Activated CD8-positive, alpha-beta T cell treated with anti-CD3 and anti-CD28 coated beads, Interleukin-2, amount 10 ng/mL, durations not matched to agents 7 days and 5 days (primary cell): ENCODE data around the gene RALGPS2. TPM values are rescaled to one million over a fixed set of nuclear protein-coding genes. Genes with fewer than 3 reads are reported as not detected.
"Not testable (repeated sequence)": the region's sequence is repeated elsewhere in the genome, so short reads cannot be mapped to it uniquely, and the experiment has no call there.

ENCODE experiments used
- ATAC-seq: fragments of 150-1000 bp; cut with Tn5 transposase; one replicate; pipeline ENCODE4 v1.10.0; 2021; ENCODE audit warnings: moderate library complexity
- CTCF ChIA-PET: fragments of 350-600 bp; sonication (Branson Sonifier 250); formaldehyde crosslinking; loops from one replicate; lab custom pipeline; 2021; ENCODE audit warnings: antibody characterized with exemption; lab: Charles Lee
- POLR2A ChIA-PET: fragments of 350-600 bp; sonication (Branson Sonifier 250); formaldehyde crosslinking; loops from one replicate; lab custom pipeline; 2021; ENCODE audit warnings: antibody characterized with exemption; lab: Charles Lee
- DNase-seq: peaks from one replicate; pipeline ENCODE4 v3.0.0-alpha.2; 2020
- H3K27ac Mint-ChIP-seq: one replicate; pipeline ENCODE4 v1.8.0; 2021; ENCODE audit warnings: mild to moderate bottlenecking, mixed read lengths
- H3K27me3 Mint-ChIP-seq: one replicate; pipeline ENCODE4 v1.8.0; 2021; ENCODE audit warnings: low read depth, mixed read lengths
- H3K36me3 Mint-ChIP-seq: one replicate; pipeline ENCODE4 v1.8.0; 2021; ENCODE audit warnings: low read depth, mixed read lengths
- H3K4me1 Mint-ChIP-seq: one replicate; pipeline ENCODE4 v1.8.0; 2021; ENCODE audit warnings: low read depth, mixed read lengths
- H3K4me3 Mint-ChIP-seq: one replicate; pipeline ENCODE4 v1.8.0; 2021; ENCODE audit warnings: mild to moderate bottlenecking, mixed read lengths
- H3K9me3 Mint-ChIP-seq: one replicate; pipeline ENCODE4 v1.8.0; 2022; ENCODE audit warnings: mixed read lengths; ENCODE audit not compliant: insufficient read depth
- total RNA-seq, 2 experiments: library from RNA; stranded (reverse); gene quantifications; one replicate each; pipeline ENCODE4 v1.2.3, GENCODE V29; 2021

RALGPS2 gene
- total RNA-seq, 2 experiments from 2014 or later = 4.0 to 5.1 TPM

DNA sequence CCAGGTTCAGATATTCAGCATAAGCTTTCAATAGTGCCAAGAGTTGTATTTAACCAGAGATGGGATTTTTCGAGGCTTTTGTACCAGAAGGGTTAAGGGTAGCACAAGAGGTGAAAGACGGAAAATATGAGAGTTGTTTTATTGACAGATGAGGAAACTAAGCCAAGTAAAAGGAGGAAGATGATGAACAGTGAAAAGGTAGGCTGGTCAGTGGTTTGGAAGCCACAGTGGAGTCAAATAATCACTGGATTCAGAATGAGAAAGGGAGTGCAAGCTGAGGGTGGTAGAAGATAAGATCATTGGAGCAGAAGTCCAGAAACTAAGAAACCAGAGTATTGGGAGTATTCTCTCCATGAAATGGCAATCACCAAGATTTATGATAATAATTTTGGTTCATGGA is 100.1 kb downstream of the RALGPS2 start:
- ATAC-seq (no peak), DNase-seq (no peak)
- no peak overlapping the region for H3K4me3 Mint-ChIP-seq
- H3K4me1 Mint-ChIP-seq = no peaks in the 10 kb centered on the region
- H3K36me3 Mint-ChIP-seq = peaks cover 2% of the 10 kb centered on the region
- H3K27ac Mint-ChIP-seq = no peak overlapping the region
- H3K27me3 Mint-ChIP-seq = no peaks in the 10 kb centered on the region
- POLR2A ChIA-PET = no interaction called here
- no peaks in the 10 kb centered on the region for H3K9me3 Mint-ChIP-seq
- CTCF ChIA-PET = no interaction called here

- Mint-ChIP-seq H3K4me1 (no peaks in the 10 kb centered on the region), H3K4me3 (no peak overlapping the region), H3K27me3 (no peaks in the 10 kb centered on the region), H3K9me3 (no peaks in the 10 kb centered on the region), H3K36me3 (no peaks in the 10 kb centered on the region), H3K27ac (no peak overlapping the region)
- no peak for ATAC-seq
- ChIA-PET POLR2A (no interaction called here), CTCF (interaction anchor here (0.8 kb wide), 1 partner anchor 158 kb away, joined by 3 read pairs; no protein-coding TSS in a partner anchor)
- no peak for DNase-seq
Measured at GRCh38 chr1:178844436-178844835, 119.4 kb downstream of the RALGPS2 start.

DNA sequence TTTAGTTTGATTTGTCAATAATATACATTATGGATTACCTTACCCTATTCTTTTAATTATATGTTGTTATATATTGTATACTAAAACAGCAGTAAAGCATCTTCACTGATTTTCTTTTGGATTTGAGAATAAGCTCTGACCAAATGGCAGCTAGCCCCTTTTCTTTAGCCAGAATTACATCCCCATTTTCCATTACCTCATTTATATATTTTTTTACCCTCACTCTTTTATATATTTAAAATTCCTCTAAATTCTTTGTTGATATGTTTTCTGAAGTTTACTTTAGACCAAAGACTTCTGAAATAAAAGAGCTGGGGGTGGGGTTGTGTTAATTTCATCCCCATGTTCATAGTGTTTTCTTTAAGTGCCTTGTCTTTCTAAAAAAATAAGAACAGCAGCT is 121.3 kb downstream of the RALGPS2 start:
- POLR2A ChIA-PET = no interaction called here
- ATAC-seq (no peak), DNase-seq (no peak)
- H3K4me3 Mint-ChIP-seq = no peak overlapping the region
- no peaks in the 10 kb centered on the region for H3K27me3 Mint-ChIP-seq
- no peaks in the 10 kb centered on the region for H3K36me3 Mint-ChIP-seq
- H3K27ac Mint-ChIP-seq = no peak overlapping the region
- CTCF ChIA-PET = no interaction called here
- no peaks in the 10 kb centered on the region for H3K4me1 Mint-ChIP-seq
- no peaks in the 10 kb centered on the region for H3K9me3 Mint-ChIP-seq

GRCh38 chr1:178847396-178847849 is 122.4 kb downstream of the RALGPS2 start:
- no peak overlapping the region for H3K4me3 Mint-ChIP-seq
- H3K4me1 Mint-ChIP-seq = no peaks in the 10 kb centered on the region
- DNase-seq = no peak
- H3K36me3 Mint-ChIP-seq = no peaks in the 10 kb centered on the region
- ChIA-PET POLR2A (no interaction called here), CTCF (no interaction called here)
- no peaks in the 10 kb centered on the region for H3K9me3 Mint-ChIP-seq
- no peaks in the 10 kb centered on the region for H3K27me3 Mint-ChIP-seq
- no peak overlapping the region for H3K27ac Mint-ChIP-seq
- ATAC-seq = no peak

- CTCF ChIA-PET, H3K4me1 Mint-ChIP-seq, H3K36me3 Mint-ChIP-seq, H3K27me3 Mint-ChIP-seq, H3K27ac Mint-ChIP-seq, ATAC-seq, POLR2A ChIA-PET, H3K4me3 Mint-ChIP-seq, H3K9me3 Mint-ChIP-seq, DNase-seq: not testable (repeated sequence)
Measured at GRCh38 chr1:178847919-178848318, 122.9 kb downstream of the RALGPS2 start.

DNA sequence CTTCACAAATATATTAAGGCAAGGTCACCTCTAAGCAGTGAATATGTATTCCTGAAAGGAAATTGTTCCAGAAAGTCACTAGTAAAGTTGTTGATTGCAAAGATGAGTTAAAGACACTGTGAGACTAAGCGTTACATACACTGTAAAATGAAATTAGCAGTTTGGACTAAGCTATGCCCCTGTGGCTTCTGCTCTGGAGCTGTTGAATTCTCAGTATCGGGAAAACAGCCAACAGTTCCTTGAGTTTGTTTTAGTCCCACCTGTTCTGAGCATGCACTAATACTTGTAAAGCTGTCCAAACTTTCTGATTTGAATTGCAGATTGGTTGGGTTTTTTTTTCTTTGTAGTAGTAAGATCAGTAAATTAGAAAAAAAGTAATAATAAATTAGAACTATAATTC is 124.9 kb downstream of the RALGPS2 start:
- CTCF ChIA-PET = interaction anchor here (1.0 kb wide), 1 partner anchor 13 kb away, joined by 4 read pairs; no protein-coding TSS in a partner anchor

GRCh38 chr1:178857126-178857525 is 132.1 kb downstream of the RALGPS2 start:
- ChIA-PET CTCF (interaction anchor here (1.4 kb wide), 1 partner anchor 146 kb away, joined by 3 read pairs; no protein-coding TSS in a partner anchor), POLR2A (no interaction called here)
- DNase-seq (no peak), ATAC-seq (no peak)
- Mint-ChIP-seq H3K4me1 (no peaks in the 10 kb centered on the region), H3K36me3 (no peaks in the 10 kb centered on the region), H3K27ac (no peak overlapping the region), H3K4me3 (no peak overlapping the region), H3K9me3 (no peaks in the 10 kb centered on the region), H3K27me3 (no peaks in the 10 kb centered on the region)

More for the DNA sequence above, 124.9 kb downstream of the RALGPS2 start:
- no peaks in the 10 kb centered on the region for H3K9me3 Mint-ChIP-seq
- no peaks in the 10 kb centered on the region for H3K4me1 Mint-ChIP-seq
- ATAC-seq (no peak), DNase-seq (no peak)
- H3K27ac Mint-ChIP-seq = no peak overlapping the region
- H3K27me3 Mint-ChIP-seq = no peaks in the 10 kb centered on the region
- POLR2A ChIA-PET = no interaction called here
- H3K36me3 Mint-ChIP-seq = no peaks in the 10 kb centered on the region
- H3K4me3 Mint-ChIP-seq = no peak overlapping the region

DNA sequence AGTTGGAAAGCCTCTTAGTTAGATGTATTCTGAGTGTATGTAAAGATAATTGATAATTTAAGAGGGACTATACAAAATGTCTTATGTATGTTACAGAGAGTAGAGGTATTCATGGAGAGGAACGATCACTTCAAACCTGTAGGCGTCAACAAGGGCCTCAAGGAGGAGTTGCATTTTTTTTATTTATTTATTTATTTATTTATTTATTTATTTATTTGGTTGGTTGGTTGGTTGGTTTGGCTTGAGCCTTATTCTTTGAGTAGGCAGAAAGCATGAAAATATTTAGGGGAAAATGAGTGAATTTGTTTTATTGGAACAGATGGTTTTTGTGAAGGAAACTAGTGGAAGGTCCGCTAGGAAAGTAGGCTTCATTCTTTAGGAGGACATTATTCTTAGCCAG is 137.4 kb downstream of the RALGPS2 start:
- CTCF ChIA-PET = interaction anchor here (1.8 kb wide), 1 partner anchor 13 kb away, joined by 4 read pairs; no protein-coding TSS in a partner anchor
- Mint-ChIP-seq H3K4me1 (no peaks in the 10 kb centered on the region), H3K9me3 (no peaks in the 10 kb centered on the region), H3K4me3 (no peak overlapping the region), H3K27me3 (no peaks in the 10 kb centered on the region), H3K36me3 (no peaks in the 10 kb centered on the region), H3K27ac (no peak overlapping the region)
- DNase-seq (no peak), ATAC-seq (no peak)
- POLR2A ChIA-PET = no interaction called here

GRCh38 chr1:178862864-178863263 is 137.8 kb downstream of the RALGPS2 start:
- ATAC-seq (no peak), DNase-seq (no peak)
- H3K9me3 Mint-ChIP-seq = no peaks in the 10 kb centered on the region
- H3K4me1 Mint-ChIP-seq = peaks cover 4% of the 10 kb centered on the region
- no peaks in the 10 kb centered on the region for H3K36me3 Mint-ChIP-seq
- POLR2A ChIA-PET = no interaction called here
- CTCF ChIA-PET = interaction anchor here (1.8 kb wide), 1 partner anchor 13 kb away, joined by 4 read pairs; no protein-coding TSS in a partner anchor
- H3K27ac Mint-ChIP-seq = no peak overlapping the region
- H3K4me3 Mint-ChIP-seq = no peak overlapping the region
- H3K27me3 Mint-ChIP-seq = no peaks in the 10 kb centered on the region

DNA sequence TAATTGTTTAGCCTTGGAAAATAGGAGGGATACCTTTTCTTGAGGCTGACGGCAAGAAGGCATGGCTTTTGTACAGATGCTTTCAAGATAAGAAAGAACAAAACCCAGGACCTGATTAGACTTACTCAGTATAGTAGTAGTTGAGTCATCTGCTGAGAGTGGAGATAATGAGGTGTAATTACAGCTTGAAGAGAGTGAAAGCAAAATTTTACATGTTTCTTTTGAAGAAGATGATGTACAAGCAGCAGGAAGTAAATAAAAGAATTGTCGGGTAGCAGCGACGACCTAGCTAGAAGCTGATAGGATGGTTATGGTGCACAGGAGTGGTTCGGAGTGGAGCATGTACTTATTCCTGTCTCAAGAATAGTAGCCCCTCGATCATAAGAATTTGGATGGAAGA is 139.3 kb downstream of the RALGPS2 start:
- ATAC-seq = no peak
- CTCF ChIA-PET = interaction anchor here (0.8 kb wide), 1 partner anchor 139 kb away, joined by 3 read pairs; no protein-coding TSS in a partner anchor
- DNase-seq = no peak
- Mint-ChIP-seq H3K27me3 (no peaks in the 10 kb centered on the region), H3K9me3 (no peaks in the 10 kb centered on the region), H3K36me3 (no peaks in the 10 kb centered on the region), H3K4me1 (peaks cover 4% of the 10 kb centered on the region), H3K4me3 (no peak overlapping the region), H3K27ac (no peak overlapping the region)
- POLR2A ChIA-PET = no interaction called here

DNA sequence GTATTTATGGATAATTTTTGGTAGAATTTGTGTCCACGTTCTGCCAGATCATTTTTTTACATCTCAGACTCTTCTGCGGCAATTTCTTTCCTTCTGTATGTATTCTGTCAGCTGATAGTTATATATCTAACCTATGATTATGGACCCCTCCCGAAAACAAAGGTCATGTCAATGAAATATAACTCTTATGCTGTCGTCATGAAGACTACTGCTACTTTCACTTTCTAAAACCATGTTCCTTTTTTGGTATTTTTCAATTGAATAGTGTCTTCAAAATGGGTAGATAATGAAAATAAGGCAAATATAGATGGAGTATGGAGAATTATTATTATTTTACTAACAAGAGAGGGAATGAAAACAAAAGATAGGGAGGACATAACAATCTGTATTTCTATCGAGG is 142.6 kb downstream of the RALGPS2 start:
- no peaks in the 10 kb centered on the region for H3K27me3 Mint-ChIP-seq
- no peak overlapping the region for H3K4me3 Mint-ChIP-seq
- H3K36me3 Mint-ChIP-seq = no peaks in the 10 kb centered on the region
- no peak for DNase-seq
- ChIA-PET CTCF (interaction anchor here (1.0 to 1.5 kb wide), 2 partner anchors 136 to 501 kb away, joined by 3 to 6 read pairs; no protein-coding TSS in a partner anchor), POLR2A (no interaction called here)
- no peak overlapping the region for H3K27ac Mint-ChIP-seq
- H3K9me3 Mint-ChIP-seq = no peaks in the 10 kb centered on the region
- no peak for ATAC-seq
- H3K4me1 Mint-ChIP-seq = peaks cover 6% of the 10 kb centered on the region

- DNase-seq = no peak
- Mint-ChIP-seq H3K9me3 (no peaks in the 10 kb centered on the region), H3K4me1 (peaks cover 8% of the 10 kb centered on the region), H3K36me3 (no peaks in the 10 kb centered on the region), H3K27ac (no peak overlapping the region), H3K4me3 (no peak overlapping the region), H3K27me3 (no peaks in the 10 kb centered on the region)
- ChIA-PET CTCF (no interaction called here), POLR2A (no interaction called here)
- ATAC-seq = no peak
Measured at GRCh38 chr1:178868706-178869105, 143.7 kb downstream of the RALGPS2 start.
